Stomach (tissue), 9 donors: ENCODE measurements around the gene FBXL5. TPM values are rescaled to one million over a fixed set of nuclear protein-coding genes. Genes with fewer than 3 reads are reported as not detected.
A peak's percentile ranks its signal among the peaks of the same experiment; 100 is the strongest.

Experiments
- DNase-seq, 2 donors: peaks; one replicate each; pipeline versions ENCODE4 v3.0.0 to v3.0.0-alpha.2; 2013 to 2019
- H3K27ac ChIP-seq, 5 donors: fragments of 200-600 bp in 4 of 5; sonication (generic) in 4 of 5; one replicate each; pipeline ENCODE4 v1.5.1; 2013 to 2019; ENCODE audit warnings: mild to moderate bottlenecking in 1 of 5, moderate library complexity in 1 of 5
- H3K27me3 ChIP-seq, 3 donors: fragments of 200-600 bp; sonication (generic); one replicate each; pipeline ENCODE4 v1.5.1; 2017 to 2019; ENCODE audit warnings: mixed run types in 1 of 3
- H3K36me3 ChIP-seq, 4 donors: fragments of 200-600 bp; sonication (generic); 1 replicate in 3 of 4; 2 replicates in 1 of 4; pipeline ENCODE4 v1.5.1; 2016 to 2019
- H3K4me1 ChIP-seq, 4 donors: fragments of 200-600 bp; sonication (generic); one replicate each; pipeline ENCODE4 v1.5.1; 2016 to 2019
- H3K4me3 ChIP-seq, 4 donors: fragments of 200-600 bp; sonication (generic) in 3 of 4; one replicate each; pipeline ENCODE4 v1.5.1; 2016 to 2019; ENCODE audit warnings: mild to moderate bottlenecking in 1 of 4
- H3K9me3 ChIP-seq, 4 donors: fragments of 200-600 bp; sonication (generic); one replicate each; pipeline ENCODE4 v1.5.1; 2016 to 2019
- CTCF ChIP-seq, 7 experiments: fragments of 450-650 bp in 4 of 7; fragments of 200-600 bp in 3 of 7; sonication (generic) in 3 of 7; IDR thresholded peaks; one replicate each; pipeline ENCODE4 v1.5.1; 2016 to 2019; ENCODE audit warnings: antibody characterized with exemption in 7 of 7, control low read depth in 2 of 7, mild to moderate bottlenecking in 1 of 7
- EP300 ChIP-seq: sonication (generic); formaldehyde crosslinking; IDR thresholded peaks from one replicate; pipeline ENCODE4 v1.6.1; 2017; ENCODE audit warnings: antibody characterized with exemption
- POLR2A ChIP-seq, 4 donors: fragments of 450-650 bp; IDR thresholded peaks; one replicate each; pipeline ENCODE4 v1.6.1; 2016; ENCODE audit warnings: antibody characterized with exemption in 4 of 4, control low read depth in 2 of 4, mild to moderate bottlenecking in 1 of 4, moderate library complexity in 1 of 4
- POLR2AphosphoS5 ChIP-seq, 3 donors: sonication (generic); formaldehyde crosslinking; IDR thresholded peaks; one replicate each; pipeline ENCODE4 v1.6.1; 2016; ENCODE audit warnings: antibody characterized with exemption in 3 of 3
- WGBS, 5 donors: extraction: QIAGEN DNeasy Blood & Tissue Kit in 3 of 5; methylation state at CpG; one replicate each; pipeline versions ENCODE4 v1.1.5 to v1.1.7; 2013 to 2018; 5-methylcytosine and 5-hydroxymethylcytosine counted together
- intact Hi-C: fragments of 100-400 bp; cut with DNase I; formaldehyde crosslinking; loops from one replicate; pipeline ENCODE4 v1.15.1; 2023; ENCODE audit warnings: low total_unique reads
- polyA plus RNA-seq, 3 donors: library from polyadenylated mRNA; stranded (reverse); fragments of 200-250 nt; gene quantifications; one replicate each; pipeline ENCODE4 v1.2.3, GENCODE V29; 2013
- total RNA-seq, 5 donors: library from RNA; depleted of rRNA; stranded (reverse); fragments of >200 nt; gene quantifications; one replicate each; pipeline versions ENCODE4 v1.1.0 to v1.2.3, GENCODE V29; 2014 to 2016
- donor health status: healthy with polysubstance abuse.
- donor health status: Bipolar disorder and iron deficiency.
- donor health status: healthy.

FBXL5 gene
- total and polyA plus RNA-seq, 8 donors, result 15.6 to 196 (median 76.9) TPM

GRCh38 chr4:15689540-15689939 lies 34.4 kb upstream of the FBXL5 start:
- H3K27me3 ChIP-seq, result no peaks in the 10 kb centered on the region
- peaks cover 7 to 39% (median 35%) of the 10 kb centered on the region in 4 donors for H3K36me3 ChIP-seq
- no peak overlapping the region for H3K4me3 ChIP-seq

GRCh38 chr4:15688051-15688450 lies 32.9 kb upstream of the FBXL5 start:
- intact Hi-C loops, result no loop called here
- Histone ChIP-seq H3K4me3 (no peak overlapping the region), H3K9me3 (no peaks in the 10 kb centered on the region), H3K4me1 (peaks cover 0 to 25% (median 11%) of the 10 kb centered on the region in 4 donors), H3K27ac (no peak overlapping the region), H3K27me3 (no peaks in the 10 kb centered on the region), H3K36me3 (peaks cover 7 to 39% (median 35%) of the 10 kb centered on the region in 4 donors)
- WGBS, 5 donors, result 80 to 87% (median 82%) methylated on average over 5 of the region's 5 CpGs
- DNase-seq, result no peak
- TF ChIP-seq POLR2A (IDR thresholded peaks at IDR 0.05), result no peak
- no peak for TF ChIP-seq POLR2AphosphoS5 (IDR thresholded peaks at IDR 0.05)
- no peak for TF ChIP-seq CTCF (IDR thresholded peaks at IDR 0.05)
- TF ChIP-seq EP300, result no peak

More at GRCh38 chr4:15689540-15689939, 34.4 kb upstream of the FBXL5 start:
- WGBS, 5 donors, result 71 to 91% (median 87%) methylated on average over 2 of the region's 2 CpGs
- intact Hi-C loops, result no loop called here
- DNase-seq, result no peak
- no peaks in the 10 kb centered on the region for H3K9me3 ChIP-seq
- peaks cover 0 to 10% (median 3%) of the 10 kb centered on the region in 4 donors for H3K4me1 ChIP-seq
- TF ChIP-seq CTCF (IDR thresholded peaks at IDR 0.05) (no peak), POLR2A (IDR thresholded peaks at IDR 0.05) (no peak), POLR2AphosphoS5 (IDR thresholded peaks at IDR 0.05) (no peak), EP300 (no peak)
- H3K27ac ChIP-seq, result peak overlapping the region in 2 of 5 donors; percentile 3 to 56

- DNase-seq, result no peak
- peaks cover 0 to 52% (median 28%) of the 10 kb centered on the region in 4 donors for H3K4me1 ChIP-seq
- H3K36me3 ChIP-seq, result peaks cover 7 to 38% (median 34%) of the 10 kb centered on the region in 4 donors
- intact Hi-C loops, result no loop called here
- no peaks in the 10 kb centered on the region for H3K9me3 ChIP-seq
- no peak for TF ChIP-seq POLR2AphosphoS5 (IDR thresholded peaks at IDR 0.05)
- no peak for TF ChIP-seq CTCF (IDR thresholded peaks at IDR 0.05)
- no peak for TF ChIP-seq EP300
- TF ChIP-seq POLR2A (IDR thresholded peaks at IDR 0.05), result no peak
- H3K27ac ChIP-seq, result no peak overlapping the region
- no peaks in the 10 kb centered on the region for H3K27me3 ChIP-seq
- WGBS, 5 donors, result 91 to 97% (median 95%) methylated on average over 1 of the region's 1 CpG
- no peak overlapping the region for H3K4me3 ChIP-seq
Observed at GRCh38 chr4:15684498-15684897, 29.3 kb upstream of the FBXL5 start.

GRCh38 chr4:15683143-15683495 lies 28.0 kb upstream of the FBXL5 start:
- peak overlapping the region in 2 of 5 donors; percentile 92 to 96 for H3K27ac ChIP-seq
- 69 to 87% (median 82%) methylated on average over 2 of the region's 2 CpGs for WGBS, 5 donors
- H3K27me3 ChIP-seq, result no peaks in the 10 kb centered on the region
- intact Hi-C loops, result no loop called here
- TF ChIP-seq EP300 (no peak), POLR2AphosphoS5 (IDR thresholded peaks at IDR 0.05) (no peak), CTCF (IDR thresholded peaks at IDR 0.05) (no peak), POLR2A (IDR thresholded peaks at IDR 0.05) (no peak)
- peaks cover 7 to 24% (median 22%) of the 10 kb centered on the region in 4 donors for H3K36me3 ChIP-seq
- H3K4me3 ChIP-seq, result peak overlapping the region in 3 of 4 donors; percentile 69 to 78 (median 70)
- peaks cover 0 to 55% (median 28%) of the 10 kb centered on the region in 4 donors for H3K4me1 ChIP-seq
- no peaks in the 10 kb centered on the region for H3K9me3 ChIP-seq
- no peak for DNase-seq
